Sigmoid colon (tissue), 7 donors: ENCODE measurements around the gene DLG1. TPM values are rescaled to one million over a fixed set of nuclear protein-coding genes. Genes with fewer than 3 reads are reported as not detected.
"Not testable (repeated sequence)": the region's sequence is repeated elsewhere in the genome, so short reads cannot be mapped to it uniquely, and the experiment has no call there.

Source experiments
- DNase-seq: peaks from one replicate; pipeline ENCODE4 v3.0.0-alpha.2; 2019
- H3K27ac ChIP-seq, 4 donors: fragments of 200-600 bp; sonication (generic); one replicate each; pipeline ENCODE4 v1.5.1; 2016 to 2019; ENCODE audit warnings: mild to moderate bottlenecking in 1 of 4
- H3K27me3 ChIP-seq, 3 donors: fragments of 200-600 bp; sonication (generic); one replicate each; pipeline ENCODE4 v1.5.1; 2019; ENCODE audit warnings: mild to moderate bottlenecking in 1 of 3
- H3K36me3 ChIP-seq, 4 donors: fragments of 200-600 bp; sonication (generic); one replicate each; pipeline ENCODE4 v1.5.1; 2016 to 2019
- H3K4me1 ChIP-seq, 4 donors: fragments of 200-600 bp; sonication (generic); one replicate each; pipeline ENCODE4 v1.5.1; 2017 to 2019
- H3K4me3 ChIP-seq, 4 donors: fragments of 200-600 bp; sonication (generic); one replicate each; pipeline ENCODE4 v1.5.1; 2017 to 2019; ENCODE audit warnings: mild to moderate bottlenecking in 2 of 4, moderate library complexity in 1 of 4
- H3K9me3 ChIP-seq, 4 donors: fragments of 200-600 bp in 3 of 4; sonication (generic) in 3 of 4; one replicate each; pipeline versions ENCODE4 v1.5.1 to v1.6.1; 2013 to 2019
- EP300 ChIP-seq, 4 donors: sonication (generic); formaldehyde crosslinking; IDR thresholded peaks; one replicate each; pipeline ENCODE4 v1.6.1; 2017; ENCODE audit warnings: antibody characterized with exemption in 4 of 4
- POLR2A ChIP-seq, 2 donors: fragments of 450-650 bp; IDR thresholded peaks; one replicate each; pipeline ENCODE4 v1.6.1; 2016; ENCODE audit warnings: antibody characterized with exemption in 2 of 2, mild to moderate bottlenecking in 2 of 2, moderate library complexity in 2 of 2
- POLR2AphosphoS5 ChIP-seq, 4 donors: sonication (generic); formaldehyde crosslinking; IDR thresholded peaks; one replicate each; pipeline ENCODE4 v1.6.1; 2017; ENCODE audit warnings: antibody characterized with exemption in 4 of 4
- WGBS, 2 donors: extraction: QIAGEN DNeasy Blood & Tissue Kit; methylation state at CpG; one replicate each; pipeline ENCODE4 v1.1.7; 2013; 5-methylcytosine and 5-hydroxymethylcytosine counted together
- intact Hi-C: fragments of 100-400 bp; cut with DNase I; formaldehyde crosslinking; loops from one replicate; pipeline ENCODE4 v1.15.1; 2023
- polyA plus RNA-seq, 3 donors: library from polyadenylated mRNA; stranded (reverse); fragments of 200-250 nt; gene quantifications; one replicate each; pipeline ENCODE4 v1.2.3, GENCODE V29; 2013
- total RNA-seq, 4 donors: library from RNA; depleted of rRNA; stranded (reverse); fragments of >200 nt; gene quantifications; one replicate each; pipeline ENCODE4 v1.1.0, GENCODE V29; 2016
- TF ChIP-seq, protein P1 (sequence below), 4 experiments: fragments of 450-650 bp in 3 of 4; fragments of 200-600 bp in 1 of 4; IDR thresholded peaks; one replicate each; pipeline ENCODE4 v1.5.1; 2016 to 2019; ENCODE audit warnings: antibody characterized with exemption in 4 of 4, mild to moderate bottlenecking in 3 of 4, moderate library complexity in 2 of 4
- donor health status: healthy with polysubstance abuse.
- donor health status: Bipolar disorder and iron deficiency.
- donor health status: healthy.

Gene DLG1
- total and polyA plus RNA-seq, 7 donors, result 30.6 to 83.7 (median 64.3) TPM

DNA sequence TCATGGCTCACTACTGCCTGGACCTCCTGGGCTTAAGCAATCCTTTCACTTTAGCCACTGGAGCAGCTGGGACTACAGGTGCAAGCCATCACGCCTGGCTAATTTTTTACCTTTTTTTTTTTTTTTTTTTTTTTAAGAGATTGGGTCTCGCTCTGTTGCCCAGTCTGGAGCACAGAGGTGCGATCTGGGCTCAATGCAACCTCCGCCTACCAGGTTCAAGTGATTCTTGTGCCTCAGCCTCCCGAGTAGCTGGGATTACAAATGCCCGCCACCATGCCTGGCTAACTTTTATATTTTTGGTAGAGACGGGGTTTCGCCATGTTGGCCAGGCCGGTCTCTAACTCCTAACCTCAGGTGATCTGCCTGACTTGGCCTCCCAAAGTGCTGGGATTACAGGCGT lies 218.1 kb downstream of the DLG1 start:
- WGBS, 2 donors, result 97% methylated on average over 10 of the region's 10 CpGs
- DNase-seq, result no peak
- Histone ChIP-seq H3K27ac (no peak overlapping the region), H3K4me3 (no peak overlapping the region), H3K4me1 (peaks cover 0 to 14% (median 3%) of the 10 kb centered on the region in 4 donors), H3K9me3 (no peaks in the 10 kb centered on the region), H3K27me3 (no peaks in the 10 kb centered on the region), H3K36me3 (peaks cover 0 to 17% (median 4%) of the 10 kb centered on the region in 4 donors)
- intact Hi-C loops, result no loop called here
- TF ChIP-seq POLR2AphosphoS5 (IDR thresholded peaks at IDR 0.05) (no peak), POLR2A (IDR thresholded peaks at IDR 0.05) (no peak), EP300 (IDR thresholded peaks at IDR 0.05) (no peak)
- TF ChIP-seq, protein P1, sequence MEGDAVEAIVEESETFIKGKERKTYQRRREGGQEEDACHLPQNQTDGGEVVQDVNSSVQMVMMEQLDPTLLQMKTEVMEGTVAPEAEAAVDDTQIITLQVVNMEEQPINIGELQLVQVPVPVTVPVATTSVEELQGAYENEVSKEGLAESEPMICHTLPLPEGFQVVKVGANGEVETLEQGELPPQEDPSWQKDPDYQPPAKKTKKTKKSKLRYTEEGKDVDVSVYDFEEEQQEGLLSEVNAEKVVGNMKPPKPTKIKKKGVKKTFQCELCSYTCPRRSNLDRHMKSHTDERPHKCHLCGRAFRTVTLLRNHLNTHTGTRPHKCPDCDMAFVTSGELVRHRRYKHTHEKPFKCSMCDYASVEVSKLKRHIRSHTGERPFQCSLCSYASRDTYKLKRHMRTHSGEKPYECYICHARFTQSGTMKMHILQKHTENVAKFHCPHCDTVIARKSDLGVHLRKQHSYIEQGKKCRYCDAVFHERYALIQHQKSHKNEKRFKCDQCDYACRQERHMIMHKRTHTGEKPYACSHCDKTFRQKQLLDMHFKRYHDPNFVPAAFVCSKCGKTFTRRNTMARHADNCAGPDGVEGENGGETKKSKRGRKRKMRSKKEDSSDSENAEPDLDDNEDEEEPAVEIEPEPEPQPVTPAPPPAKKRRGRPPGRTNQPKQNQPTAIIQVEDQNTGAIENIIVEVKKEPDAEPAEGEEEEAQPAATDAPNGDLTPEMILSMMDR (IDR thresholded peaks at IDR 0.05), result no peak

DNA sequence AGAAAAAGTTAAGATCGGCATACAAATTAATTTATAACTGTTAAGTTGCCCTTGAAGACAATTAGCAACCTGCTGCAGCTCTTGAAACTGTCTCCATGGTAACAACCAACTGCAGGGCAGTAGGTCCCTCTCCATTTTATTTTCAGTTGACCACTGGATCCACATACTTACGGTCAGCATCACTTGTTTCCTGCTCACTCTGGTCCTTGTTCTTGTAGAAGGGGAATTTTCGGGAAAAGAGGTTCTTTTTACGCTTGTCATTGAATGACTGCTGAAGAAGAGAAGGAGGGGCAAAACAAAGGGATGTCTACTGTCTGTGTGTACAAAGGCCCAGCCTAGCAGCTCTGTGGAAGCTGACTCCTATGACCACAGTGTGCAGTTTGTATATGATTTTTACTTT lies 222.0 kb downstream of the DLG1 start:
- H3K27me3 ChIP-seq, result no peaks in the 10 kb centered on the region
- H3K36me3 ChIP-seq, result peaks cover 0 to 17% (median 4%) of the 10 kb centered on the region in 4 donors
- no peak for DNase-seq
- H3K27ac ChIP-seq, result no peak overlapping the region
- H3K9me3 ChIP-seq, result no peaks in the 10 kb centered on the region
- 92 to 94% methylated on average over 4 of the region's 4 CpGs for WGBS, 2 donors
- H3K4me3 ChIP-seq, result no peak overlapping the region
- intact Hi-C loops, result no loop called here
- H3K4me1 ChIP-seq, result no peaks in the 10 kb centered on the region
- TF ChIP-seq, protein P1 (IDR thresholded peaks at IDR 0.05), result no peak
- TF ChIP-seq POLR2A (IDR thresholded peaks at IDR 0.05), result no peak
- no peak for TF ChIP-seq POLR2AphosphoS5 (IDR thresholded peaks at IDR 0.05)
- TF ChIP-seq EP300 (IDR thresholded peaks at IDR 0.05), result no peak

DNA sequence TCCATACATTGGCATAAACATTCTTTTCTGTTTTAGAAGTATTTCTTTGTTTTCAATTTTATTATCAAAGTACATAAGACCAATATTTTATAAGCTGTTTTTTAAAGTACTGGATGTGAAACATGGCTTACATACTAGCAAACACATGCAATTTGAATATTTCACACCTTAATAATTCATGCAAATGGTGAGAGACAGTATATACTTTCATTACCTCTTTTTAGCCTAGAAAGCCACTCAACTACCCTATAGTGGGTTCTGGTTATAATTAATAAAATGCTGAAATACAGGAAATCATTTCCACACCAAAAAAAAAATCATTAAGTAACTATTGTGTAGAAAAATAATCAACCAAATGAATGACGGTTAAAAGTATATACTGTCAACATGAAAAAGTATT lies 230.3 kb downstream of the DLG1 start:
- Histone ChIP-seq H3K9me3 (no peaks in the 10 kb centered on the region), H3K27ac (no peak overlapping the region), H3K4me3 (no peak overlapping the region), H3K27me3 (no peaks in the 10 kb centered on the region), H3K36me3 (peaks cover 0 to 35% (median 3%) of the 10 kb centered on the region in 4 donors), H3K4me1 (no peaks in the 10 kb centered on the region)
- WGBS, 2 donors, result 76 to 95% methylated on average over 1 of the region's 1 CpG
- TF ChIP-seq EP300 (IDR thresholded peaks at IDR 0.05), result no peak
- TF ChIP-seq POLR2A (IDR thresholded peaks at IDR 0.05), result no peak
- intact Hi-C loops, result no loop called here
- no peak for DNase-seq

DNA sequence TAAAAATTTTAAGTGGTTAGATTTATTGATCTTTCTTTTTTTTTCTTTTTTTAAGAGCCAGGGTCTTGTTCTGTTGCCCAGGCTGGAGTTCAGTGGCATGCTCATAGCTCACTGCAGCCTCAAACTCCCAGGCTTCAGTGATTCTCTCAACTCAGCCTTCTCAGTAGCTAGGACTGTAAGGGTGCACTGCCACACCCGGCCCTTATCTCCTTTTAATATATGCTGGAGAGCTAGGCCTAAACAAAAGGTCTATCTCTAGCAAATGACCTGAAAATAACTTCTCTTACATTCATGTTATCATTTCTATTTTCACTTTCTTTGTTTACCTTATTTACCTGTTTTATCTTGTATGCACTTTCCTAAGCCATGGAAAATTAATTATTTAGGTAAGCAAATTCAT lies 233.6 kb downstream of the DLG1 start:
- 62 to 89% methylated on average over 1 of the region's 1 CpG for WGBS, 2 donors
- H3K27ac ChIP-seq, result no peak overlapping the region

DNA sequence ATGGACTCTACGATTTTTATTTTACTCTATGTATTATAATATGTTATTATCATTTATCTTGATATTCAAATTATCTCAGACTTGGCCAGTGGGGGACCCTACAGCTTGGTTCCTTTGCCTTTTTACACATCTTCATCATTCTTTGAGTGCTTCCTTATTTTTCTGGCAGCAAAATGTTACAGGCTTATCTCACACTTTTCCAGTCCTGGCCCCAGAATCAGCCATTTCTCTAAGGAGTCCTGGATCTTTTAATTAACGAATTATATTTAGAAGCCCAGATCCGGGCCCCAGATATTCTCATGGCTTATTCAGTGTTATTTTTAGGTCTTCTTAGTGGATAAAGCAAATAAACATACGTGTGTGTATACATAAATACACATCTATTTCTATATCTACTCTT lies 236.0 kb downstream of the DLG1 start:
- no peak overlapping the region for H3K4me3 ChIP-seq
- H3K27ac ChIP-seq, result no peak overlapping the region
- no peaks in the 10 kb centered on the region for H3K9me3 ChIP-seq
- 89 to 92% methylated on average over 4 of the region's 4 CpGs for WGBS, 2 donors
- H3K4me1 ChIP-seq, result no peaks in the 10 kb centered on the region
- H3K27me3 ChIP-seq, result no peaks in the 10 kb centered on the region
- DNase-seq, result no peak
- H3K36me3 ChIP-seq, result peaks cover 0 to 79% (median 13%) of the 10 kb centered on the region in 4 donors
- TF ChIP-seq, protein P1 (IDR thresholded peaks at IDR 0.05), result no peak
- TF ChIP-seq EP300 (IDR thresholded peaks at IDR 0.05), result no peak
- intact Hi-C loops, result no loop called here

More for the DNA sequence above, 233.6 kb downstream of the DLG1 start:
- no peaks in the 10 kb centered on the region for H3K4me1 ChIP-seq
- H3K4me3 ChIP-seq, result no peak overlapping the region
- intact Hi-C loops, result no loop called here
- DNase-seq, result no peak
- no peak for TF ChIP-seq POLR2A (IDR thresholded peaks at IDR 0.05)
- TF ChIP-seq EP300 (IDR thresholded peaks at IDR 0.05), result no peak
- TF ChIP-seq POLR2AphosphoS5 (IDR thresholded peaks at IDR 0.05), result no peak
- TF ChIP-seq, protein P1 (IDR thresholded peaks at IDR 0.05), result no peak
- H3K27me3 ChIP-seq, result no peaks in the 10 kb centered on the region
- H3K9me3 ChIP-seq, result no peaks in the 10 kb centered on the region
- peaks cover 0 to 56% (median 5%) of the 10 kb centered on the region in 4 donors for H3K36me3 ChIP-seq

DNA sequence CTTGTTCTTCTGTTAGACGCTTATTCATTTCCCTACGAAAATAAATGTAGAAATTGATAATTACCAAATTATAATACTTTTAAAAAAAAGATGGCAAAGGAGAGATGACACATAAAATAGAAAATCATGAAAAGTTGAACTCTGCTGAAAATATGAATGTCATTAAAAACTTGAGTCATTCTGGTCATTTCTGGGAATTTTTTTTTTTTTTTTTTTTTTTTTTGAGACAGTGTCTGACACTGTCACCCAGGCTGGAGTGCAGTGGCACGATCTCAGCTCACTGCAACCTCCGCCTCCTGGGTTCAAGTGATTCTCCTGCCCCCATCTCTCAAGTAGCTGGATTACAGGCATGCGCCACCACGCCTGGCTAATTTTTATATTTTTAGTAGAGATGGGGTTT lies 246.8 kb downstream of the DLG1 start:
- intact Hi-C loops, H3K27ac ChIP-seq, DNase-seq, H3K4me1 ChIP-seq, H3K27me3 ChIP-seq, H3K9me3 ChIP-seq, H3K4me3 ChIP-seq: not testable (repeated sequence)
- WGBS, 2 donors, result 90 to 96% methylated on average over 6 of the region's 6 CpGs
- peaks cover 0 to 60% (median 17%) of the 10 kb centered on the region in 4 donors for H3K36me3 ChIP-seq
